HG03097 (cell line): ENCODE results near the gene PANX2.

Experiments
- ATAC-seq: cut with Tn5 transposase; IDR thresholded peaks from one replicate; pipeline ENCODE4 v1.9.1; 2021; ENCODE audit not compliant: unreplicated experiment, low FRiP score

PANX2 gene

DNA sequence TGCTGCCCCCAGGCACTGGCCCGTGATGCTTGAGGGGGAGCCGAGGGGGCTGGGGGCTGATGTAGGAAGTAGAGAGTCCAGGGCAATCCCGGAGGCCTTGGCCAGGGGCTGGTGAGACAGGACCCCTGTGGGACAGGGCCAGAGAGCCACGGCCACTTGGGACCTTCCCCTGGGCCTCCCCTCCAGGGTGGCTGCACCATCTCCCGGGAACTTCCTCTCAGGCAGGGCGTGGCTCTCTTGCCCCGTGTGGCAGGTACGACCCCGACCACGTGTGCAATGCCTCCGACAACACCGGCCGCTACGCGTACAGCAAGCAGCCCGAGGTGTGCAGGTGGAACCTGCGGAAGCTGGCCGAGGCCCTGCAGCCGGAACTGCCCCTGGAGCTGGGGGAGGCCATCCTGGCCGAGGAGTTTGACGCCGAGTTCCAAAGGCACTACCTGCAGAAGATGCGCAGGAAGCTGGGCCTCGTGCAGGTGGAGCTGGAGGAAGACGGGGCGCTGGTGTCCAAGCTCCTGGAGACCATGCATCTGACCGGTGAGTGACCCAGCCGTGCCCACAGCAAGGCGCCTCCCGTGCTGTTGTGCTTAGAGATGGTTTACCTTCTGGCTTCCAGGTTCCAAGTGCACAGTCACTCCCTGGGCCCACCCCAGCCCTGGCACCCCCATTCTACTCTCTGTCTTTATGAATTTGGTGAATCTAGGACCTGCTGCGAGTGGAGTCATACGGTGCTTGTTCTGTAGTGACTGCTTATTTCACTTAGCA, 40.0 kb downstream of the PANX2 start:
- ATAC-seq, result no peak

DNA sequence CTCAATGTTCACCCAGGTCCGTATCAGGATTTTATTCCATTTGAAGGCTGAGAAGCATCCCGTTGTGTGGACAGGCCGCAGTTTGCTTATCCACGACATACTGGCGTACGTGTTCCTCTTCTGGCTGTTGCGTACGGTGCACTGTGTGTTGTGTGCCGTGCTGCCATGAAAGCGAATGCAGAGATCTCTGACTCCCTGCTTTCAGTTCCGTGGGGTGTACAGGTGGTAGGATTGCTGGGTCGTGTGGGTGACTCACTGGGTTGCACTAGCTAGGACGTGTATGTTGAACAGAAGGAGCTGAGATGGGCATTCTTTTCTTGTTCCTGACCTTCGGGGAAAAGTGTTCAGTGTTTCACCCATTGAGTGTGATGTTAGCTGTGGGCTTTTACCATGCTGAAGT, 40.6 kb downstream of the PANX2 start:
- ATAC-seq, result no peak

DNA sequence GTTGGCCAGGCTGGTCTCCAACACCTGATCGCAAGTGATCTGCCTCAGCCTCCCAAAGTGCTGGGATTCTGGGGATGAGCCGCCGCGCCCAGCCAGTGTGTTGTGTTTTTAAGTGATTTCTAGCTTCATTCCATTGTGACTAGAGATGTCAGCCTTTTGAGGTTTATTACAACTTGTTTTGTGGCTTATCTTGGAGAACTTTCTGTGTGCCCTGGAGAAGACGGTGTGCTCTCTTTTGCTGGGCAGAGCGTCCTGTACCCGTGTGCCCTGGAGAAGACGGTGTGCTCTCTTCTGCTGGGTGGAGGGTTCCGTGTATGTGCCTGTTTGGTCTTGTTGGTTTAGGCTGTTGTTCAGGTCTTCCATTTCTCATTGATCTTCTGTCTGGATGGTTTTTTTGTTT, 42.7 kb downstream of the PANX2 start:
- no peak for ATAC-seq

DNA sequence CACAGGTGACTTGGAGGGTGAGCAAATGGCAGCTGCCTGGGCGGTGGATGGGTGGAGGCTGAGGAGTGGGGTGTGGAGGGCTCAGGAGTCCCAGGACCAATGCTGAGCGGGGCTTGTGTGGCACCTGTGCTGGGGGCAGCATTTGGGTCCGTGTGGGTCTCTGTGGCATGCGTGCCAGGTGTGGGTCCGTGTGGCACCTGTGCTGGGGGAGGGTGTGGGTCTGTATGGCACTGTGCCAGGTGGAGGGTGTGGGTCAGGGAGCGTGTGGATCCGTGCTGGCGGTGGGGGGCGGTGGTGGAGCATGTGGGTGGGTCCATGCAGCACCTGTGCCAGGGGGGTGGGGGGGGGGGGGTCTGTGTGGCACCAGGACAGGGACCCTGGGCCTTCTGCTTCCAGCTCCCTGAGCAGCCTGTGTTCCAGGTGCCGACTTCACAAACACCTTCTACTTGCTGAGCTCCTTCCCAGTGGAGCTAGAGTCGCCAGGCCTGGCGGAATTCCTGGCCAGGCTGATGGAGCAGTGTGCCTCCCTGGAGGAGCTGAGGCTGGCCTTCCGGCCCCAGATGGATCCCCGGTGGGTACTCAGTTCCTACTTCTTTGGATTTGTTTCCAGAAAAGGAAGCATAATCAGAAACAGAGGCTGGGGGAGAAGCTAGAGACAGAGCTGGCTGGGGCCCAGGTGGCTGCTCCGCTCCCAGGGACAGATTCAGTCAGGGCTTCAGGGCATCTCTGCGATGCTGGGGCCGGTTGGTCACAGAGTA, 44.9 kb downstream of the PANX2 start:
- ATAC-seq, result no peak

DNA sequence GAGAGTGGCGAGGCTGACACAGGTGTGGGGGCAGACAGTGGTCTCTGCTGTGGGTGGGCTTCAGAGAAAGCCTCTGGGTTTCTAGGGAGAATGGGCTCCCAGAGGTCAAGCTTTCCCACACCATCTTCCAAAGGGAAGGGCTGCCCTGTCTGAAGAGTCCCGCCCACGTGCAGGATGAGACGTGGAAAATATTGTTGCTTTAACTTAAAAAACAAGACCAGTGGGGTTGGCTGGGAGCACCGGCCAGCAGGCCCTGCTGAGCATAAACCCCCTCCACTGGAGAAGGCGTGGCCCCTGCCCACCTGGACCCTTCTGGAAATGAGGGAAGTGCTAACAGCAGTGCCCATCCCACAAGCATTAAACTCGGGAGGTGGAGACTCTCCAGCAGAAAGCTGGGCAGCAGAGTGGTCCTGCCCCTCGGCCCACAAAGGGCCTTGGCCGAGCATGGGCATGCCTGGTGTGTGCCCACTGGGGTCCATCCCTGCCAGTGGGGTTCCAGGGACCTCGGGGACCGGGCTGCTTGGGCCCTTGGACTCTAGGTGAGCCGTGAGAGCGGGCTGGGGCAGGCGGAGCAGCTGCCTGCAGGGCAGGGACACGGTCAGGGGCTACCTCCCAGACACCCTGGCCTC, 45.6 kb downstream of the PANX2 start:
- no peak for ATAC-seq

DNA sequence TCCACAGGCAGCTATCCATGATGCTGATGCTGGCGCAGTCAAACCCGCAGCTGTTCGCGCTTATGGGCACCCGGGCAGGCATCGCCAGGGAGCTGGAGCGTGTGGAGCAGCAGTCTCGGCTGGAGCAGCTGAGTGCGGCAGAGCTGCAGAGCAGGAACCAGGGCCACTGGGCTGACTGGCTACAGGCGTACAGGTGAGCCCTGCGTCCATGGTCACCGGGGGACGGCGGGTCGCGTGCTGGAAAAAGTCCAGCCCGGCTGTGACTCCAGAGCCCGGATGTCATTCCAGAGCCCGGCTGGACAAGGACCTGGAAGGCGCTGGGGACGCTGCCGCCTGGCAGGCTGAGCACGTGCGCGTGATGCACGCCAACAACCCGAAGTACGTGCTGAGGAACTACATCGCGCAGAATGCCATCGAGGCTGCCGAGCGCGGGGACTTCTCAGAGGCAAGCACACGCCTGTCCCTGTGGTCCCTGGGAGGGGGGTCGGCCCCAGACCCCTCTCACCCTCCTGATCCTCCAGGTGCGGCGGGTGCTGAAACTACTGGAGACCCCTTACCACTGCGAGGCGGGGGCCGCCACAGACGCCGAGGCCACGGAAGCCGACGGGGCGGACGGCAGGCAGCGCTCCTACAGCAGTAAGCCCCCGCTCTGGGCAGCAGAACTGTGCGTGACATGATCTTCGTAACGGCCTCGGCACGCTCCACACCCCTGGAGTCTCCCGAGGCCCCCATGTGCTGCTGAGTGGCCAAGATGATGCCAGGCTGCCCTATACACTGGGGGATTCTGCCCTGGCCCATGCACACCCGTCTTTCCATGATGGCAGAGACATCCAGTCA, 46.4 kb downstream of the PANX2 start:
- no peak for ATAC-seq

DNA sequence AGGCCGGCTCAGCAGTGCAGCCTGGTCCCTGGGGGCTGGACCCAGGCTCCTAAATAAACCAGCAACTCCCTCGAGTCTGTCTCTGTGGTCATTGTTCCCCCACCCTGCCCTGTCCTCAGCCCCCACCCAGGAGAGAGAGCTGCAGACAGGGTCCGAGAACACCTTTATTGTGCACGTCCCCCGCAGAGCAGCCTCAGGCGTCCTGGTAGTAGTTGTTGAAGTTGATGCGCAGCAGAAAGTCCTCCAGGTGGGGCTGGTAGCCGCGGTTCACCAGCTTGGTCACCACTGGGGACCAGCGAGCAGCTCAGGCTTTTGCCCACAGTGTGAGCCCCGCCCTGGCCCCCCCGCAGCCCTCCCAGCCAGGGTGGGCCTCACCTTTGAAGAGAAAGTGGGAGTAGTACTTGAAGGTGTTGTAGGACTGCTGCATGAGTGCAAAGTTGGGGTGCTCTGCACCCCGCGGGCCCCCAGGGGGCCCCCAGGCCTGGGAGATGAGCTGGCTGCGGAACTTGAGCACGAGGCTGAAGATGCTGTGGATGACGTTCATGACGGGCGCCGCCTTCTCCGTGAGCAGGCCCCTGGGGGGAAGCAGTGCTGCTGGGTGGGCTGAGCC, 47.1 kb downstream of the PANX2 start:
- ATAC-seq, result no peak

DNA sequence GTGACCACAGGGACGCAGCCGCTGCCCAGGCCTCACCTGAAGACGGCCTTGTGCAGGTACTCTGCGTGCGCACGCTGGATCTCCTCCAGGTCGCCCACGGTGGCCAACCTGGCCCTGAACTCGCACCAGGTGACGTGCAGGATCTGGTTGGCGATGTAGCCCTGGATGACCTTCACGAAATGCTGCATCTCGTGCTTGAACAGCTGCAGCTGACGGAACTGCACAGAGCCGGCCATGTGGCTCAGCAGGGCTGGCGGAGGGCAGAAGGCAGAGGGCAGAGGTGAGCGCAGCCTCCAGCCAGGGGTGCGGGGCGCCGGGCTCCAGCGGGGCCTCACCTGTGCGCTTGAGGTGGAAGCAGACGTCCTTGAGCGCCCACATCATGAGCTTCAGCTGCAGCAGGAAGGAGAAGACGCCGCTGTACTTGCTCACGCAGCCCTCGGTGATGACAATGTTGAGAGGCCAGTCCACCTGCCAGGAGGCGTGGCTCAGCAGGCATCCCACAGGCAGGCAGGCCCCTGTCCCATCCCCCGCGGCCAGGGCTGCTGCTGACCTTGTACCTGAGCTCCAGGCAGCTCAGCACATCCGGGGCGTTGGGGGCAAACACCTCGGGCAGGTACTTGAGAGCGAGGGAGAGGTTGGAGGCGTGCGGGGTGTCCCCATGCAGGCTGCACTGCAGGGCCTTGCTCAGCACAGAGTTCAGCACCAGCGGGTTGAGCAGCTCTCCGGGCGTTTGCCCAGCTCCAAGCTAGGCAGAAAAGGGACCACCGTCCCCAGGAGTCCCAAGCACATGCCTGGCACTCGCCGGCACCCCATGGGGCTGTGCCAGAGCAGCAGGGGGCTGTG, 47.8 kb downstream of the PANX2 start:
- ATAC-seq, result no peak

DNA sequence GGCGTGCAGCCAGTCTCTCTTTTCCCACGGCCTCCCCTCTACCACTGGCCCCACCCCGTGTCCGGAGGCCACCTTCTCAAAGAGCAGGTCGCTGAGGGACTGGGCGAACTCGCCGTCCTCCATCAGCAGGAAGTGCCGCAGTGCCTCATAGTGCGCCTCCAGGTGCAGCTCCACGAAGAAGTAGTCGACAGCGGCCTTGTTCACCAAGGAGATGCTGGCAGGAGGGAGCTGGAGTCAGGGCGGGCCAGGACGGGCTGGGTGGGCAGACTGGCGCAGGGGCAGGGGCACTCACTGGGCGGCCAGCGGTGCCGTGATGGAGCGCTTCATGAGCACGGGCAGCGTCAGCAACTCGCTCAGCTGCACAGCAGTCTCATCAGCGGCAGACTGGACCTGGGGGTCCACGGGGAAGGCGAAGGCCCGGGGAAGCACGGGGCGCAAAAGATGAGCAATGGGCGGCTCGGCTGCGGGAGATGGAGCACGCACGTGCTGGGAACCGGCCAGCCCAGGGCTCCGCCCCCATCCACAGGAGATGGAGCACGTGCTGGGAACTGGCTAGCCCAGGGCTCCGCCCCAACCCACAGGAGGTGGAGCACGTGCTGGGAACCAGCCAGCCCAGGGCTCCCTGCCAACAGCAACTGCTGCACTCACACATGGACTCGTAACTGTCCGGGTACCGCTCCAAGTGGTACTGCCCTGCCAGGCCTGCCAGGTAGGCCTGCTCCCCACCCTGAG, 48.6 kb downstream of the PANX2 start:
- ATAC-seq, result no peak

DNA sequence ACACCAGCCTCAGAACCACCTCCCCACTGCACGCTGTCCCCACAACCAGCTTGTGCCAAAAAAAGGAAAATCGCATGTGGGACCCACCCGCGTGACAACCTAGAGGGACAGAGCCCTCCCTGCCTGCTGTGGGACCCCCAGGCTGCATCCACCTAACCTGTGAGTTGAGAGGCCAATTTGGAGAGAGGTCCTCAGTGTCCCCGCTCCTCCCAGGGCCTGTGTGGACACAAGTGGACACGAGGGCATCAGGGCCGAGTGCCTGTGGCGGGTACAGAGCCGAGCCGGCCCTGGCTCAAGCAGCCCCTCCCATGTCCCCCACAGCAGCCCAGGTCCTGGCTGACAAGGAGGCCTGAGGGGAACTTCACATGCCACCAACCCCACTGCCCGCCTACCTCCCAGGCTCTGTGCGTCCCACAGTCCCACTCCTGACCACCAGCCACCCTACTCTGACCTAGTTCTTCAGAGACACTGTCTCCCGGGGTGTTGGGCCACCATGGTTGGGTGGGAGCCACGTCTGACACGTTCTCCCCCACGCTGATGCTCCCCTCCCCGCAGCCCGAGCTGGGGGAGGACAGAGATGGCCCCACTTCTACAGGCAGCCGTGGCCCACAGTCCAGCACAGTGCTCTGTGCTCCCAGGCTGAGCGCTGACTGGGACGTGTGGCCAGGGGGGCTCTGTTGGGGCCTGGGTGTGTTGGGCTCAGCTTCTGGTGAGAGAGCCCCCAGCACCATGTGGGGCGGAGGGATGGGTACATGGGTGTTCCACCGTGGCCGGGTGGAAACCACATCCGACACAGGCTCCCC, 49.5 kb downstream of the PANX2 start:
- no peak for ATAC-seq

DNA sequence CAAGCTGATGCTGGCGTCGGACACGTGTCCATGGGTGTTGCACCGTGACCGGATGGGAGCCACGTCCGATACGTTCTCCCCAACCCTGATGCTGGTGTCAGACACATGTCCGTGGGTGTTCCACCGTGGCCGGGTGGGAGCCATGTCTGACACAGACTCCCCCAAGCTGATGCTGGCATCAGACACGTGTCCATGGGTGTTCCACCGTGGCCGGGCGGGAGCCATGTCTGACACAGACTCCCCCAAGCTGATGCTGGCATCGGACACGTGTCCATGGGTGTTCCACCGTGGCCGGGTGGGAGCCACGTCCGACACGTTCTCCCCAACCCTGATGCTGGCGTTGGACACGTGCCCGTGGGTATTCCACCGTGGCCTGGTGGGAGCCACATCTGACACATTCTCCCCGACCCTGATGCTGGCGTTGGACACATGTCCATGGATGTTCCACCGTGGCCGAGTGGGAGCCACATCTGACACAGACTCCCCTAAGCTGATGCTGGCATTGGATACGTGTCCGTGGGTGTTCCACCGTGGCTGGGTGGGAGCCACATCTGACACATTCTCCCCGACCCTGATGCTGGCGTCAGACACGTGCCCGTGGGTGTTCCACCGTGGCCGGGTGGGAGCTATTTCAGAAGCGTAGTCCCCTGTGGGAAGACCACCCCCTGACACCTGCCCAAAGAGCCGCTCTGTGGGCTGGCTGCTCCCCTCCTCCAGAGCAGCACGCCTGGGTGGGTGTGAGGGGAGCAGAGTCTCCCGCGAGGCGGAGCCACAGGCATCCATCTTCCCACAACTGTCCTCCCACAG, 50.3 kb downstream of the PANX2 start:
- ATAC-seq, result no peak

DNA sequence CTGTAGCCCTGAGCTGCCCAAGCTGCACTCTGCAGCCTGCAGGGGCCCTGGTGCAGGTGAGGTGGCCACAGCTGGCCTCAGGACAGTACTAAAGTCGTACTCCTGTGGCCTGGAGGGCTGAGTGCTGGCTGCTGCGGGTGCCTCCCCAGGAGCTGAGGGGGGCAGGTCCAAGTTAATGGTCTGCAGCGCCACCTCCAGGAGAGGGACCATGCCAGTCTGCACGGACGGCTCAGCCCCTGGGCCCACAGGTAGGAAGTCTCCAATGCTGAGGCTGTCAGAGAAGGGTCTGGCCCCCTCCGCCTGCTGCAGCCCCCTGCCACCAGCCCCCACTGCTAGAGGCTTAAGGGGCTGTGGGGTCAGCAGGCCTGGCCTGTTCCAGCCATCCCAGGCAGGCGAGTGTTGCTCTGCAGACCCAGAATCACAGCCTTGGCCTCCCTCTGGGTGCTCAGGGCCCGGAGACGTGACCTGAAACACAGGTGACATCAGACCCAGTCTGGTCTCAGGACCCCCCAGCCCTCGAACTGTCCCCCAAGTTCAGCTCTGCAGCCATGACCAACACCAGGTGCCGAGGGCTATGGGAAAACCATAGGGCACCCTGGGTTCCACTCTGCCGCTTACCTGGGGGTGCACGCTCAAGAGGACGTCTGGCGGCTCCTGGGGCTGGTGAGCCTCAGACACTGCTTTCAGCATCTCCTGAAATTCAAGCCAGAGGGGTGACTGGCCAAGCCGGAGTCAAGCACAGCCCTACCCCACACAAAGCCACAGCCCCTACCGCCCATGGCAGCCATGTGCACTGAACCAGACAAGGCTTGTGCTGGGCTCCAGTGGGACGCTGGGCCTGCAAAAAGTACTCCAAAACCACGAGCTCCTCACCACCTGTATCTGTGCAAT, 51.1 kb downstream of the PANX2 start:
- no peak for ATAC-seq

DNA sequence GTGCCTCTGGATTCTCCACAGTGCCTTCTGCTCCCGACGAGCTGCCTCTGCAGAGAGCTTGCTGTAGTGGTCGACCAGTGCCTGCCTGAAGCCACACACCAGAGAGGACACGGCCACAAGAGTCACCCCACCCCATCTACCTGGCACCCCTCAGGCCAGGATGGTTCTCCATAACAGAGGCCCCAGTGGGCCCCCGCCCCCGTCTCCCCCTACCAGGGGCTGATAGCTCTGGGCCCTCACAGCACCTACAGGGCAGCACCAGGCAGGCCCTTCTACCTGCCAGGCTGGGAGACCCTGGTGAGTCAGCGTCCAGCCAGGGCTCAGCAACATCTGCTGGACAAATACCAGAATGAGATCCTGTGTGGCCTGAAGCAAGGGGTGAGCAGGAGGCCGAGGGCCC, 52.0 kb downstream of the PANX2 start:
- no peak for ATAC-seq

DNA sequence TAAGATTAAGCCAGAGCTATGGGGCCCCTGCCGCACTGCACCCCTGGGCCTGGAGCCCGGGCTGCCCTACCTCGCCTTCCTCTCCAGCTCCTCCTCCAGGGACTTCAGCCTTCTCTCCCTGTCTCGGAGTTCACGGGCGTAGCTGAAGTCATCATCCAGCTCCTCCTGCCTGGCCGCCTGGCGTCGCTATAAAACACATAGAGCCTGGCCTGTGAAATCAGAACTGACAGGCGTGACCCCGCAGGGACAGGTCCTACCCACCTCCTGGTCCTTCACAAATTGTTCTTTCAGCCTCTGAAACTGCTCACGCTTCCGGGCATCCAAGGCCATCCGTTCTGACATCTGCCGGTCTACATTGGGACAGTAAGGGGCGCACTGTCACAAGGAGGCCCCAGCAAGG, 53.5 kb downstream of the PANX2 start:
- ATAC-seq, result no peak

DNA sequence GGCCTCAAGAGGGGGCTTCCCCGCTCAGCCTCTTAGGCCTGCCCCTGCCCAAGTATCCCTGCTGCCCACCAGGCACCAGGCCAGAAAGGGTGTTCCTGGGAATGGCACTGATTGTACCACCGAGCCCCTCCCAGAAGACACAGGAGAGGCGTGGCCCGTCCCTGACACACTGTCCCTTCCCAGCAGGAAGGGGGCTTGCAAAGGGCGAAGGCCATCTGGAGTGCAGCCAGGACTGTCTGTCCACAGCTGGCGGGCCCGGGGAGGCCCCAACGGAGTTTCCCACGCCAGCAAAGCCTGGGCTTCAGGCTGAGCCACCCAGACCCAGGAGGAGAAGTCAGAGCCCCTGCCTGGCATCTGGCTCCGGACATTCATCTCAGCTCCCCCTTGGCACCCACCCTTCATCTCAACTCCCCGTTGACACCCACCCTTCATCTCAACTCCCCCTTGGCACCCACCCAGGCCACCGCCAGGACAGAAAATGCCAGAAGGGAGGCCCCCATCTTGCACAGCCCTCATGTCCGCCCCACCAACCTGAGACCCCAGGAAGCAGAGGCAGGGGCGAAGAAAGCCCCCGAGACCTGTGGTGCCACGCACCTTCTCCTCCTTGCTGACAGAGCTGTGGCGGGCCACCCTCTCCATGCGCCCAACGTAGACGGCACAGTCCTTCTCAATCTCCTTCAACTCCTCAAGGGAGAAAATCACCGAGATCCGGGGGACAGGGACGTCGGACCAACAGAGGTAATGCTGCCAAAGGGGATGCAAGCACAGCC, 54.9 kb downstream of the PANX2 start:
- ATAC-seq, result no peak
